COLO668 (cell line): ENCODE results near the gene EML2.

ENCODE experiments used
- DNase-seq: peaks from one replicate; lab custom pipeline; 2025; ENCODE audit not compliant: unreplicated experiment; lab: John Stamatoyannopoulos, UW

Gene EML2

DNA sequence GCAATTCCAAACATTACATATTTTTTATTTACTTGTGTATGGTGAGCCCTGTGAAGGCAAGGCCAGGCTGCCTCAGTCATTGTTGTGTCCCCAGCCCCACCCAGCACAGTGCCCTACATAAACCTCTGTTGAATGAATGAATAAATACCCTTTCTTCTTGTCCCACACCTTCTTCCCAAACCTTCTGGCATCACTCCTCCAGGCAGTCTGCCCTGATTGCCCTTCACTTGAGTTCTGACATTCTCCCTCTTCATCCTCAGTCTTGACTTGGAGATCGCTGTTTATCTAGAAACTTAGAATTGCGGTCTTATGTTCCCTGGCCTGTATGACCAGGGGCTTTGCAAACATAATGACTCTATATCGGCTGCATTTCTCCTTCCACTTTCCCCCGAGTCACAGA, 49.4 kb downstream of the EML2 start:
- no peak for DNase-seq

DNA sequence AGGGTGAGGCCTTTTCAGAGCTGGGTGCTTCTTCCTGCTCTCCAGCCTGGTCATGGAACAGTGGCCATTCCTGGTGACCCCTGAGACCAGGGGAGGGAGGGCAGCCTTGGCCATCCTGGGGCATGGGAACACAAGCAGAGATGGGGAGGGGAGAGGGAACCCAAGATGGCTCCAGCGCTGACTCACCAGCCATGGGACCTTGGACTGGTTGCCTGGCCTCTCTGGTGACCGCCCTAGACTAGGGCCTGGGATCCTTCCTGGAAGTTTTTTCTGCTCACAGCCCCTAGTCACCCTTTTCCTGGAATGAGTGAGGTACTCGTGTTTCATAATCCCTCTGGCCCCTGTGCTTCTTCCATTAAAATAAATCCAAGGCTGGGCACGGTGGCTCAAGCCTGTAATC, 51.3 kb downstream of the EML2 start:
- DNase-seq = no peak

GRCh38 chr19:45585158-45585577, 54.0 kb downstream of the EML2 start:
- no peak for DNase-seq

DNA sequence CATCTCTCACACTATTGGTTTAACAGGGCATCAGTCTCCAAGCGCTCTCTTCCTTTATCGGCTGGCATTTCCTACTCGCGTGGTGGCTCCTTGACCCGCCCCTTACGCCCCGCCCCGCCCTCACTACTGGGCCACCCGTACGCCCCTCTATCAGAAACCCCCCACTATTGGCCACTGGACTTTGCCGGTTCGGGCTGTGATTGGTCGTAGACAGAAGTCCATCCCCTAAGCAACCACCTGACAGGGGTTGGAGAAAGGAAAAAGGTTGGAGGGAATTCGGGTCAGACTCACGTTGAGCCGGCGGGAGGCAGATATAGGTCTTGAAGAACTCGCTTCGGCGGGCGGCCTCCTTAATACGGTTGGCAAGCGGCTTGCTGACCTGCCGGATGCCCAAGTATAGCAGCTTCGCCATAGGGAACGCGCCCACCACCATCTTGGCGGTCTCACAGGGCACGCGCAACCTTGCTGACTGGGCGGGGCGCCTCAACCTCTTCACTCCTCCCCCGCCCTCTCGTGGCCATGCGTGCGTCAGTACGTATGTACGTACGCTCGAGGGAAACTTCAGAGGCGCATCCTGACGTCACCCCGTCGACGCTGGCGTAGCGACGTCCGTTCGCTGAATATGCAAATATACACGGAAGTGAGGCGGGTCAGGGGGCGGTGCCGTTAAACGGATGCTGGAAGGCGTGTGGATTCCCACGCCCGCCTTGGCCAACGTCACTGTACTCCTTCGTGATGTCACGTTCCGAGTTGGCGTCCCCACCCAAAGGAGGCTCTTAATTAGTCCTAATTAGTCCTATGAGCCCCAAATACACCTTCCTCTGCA, 54.7 kb downstream of the EML2 start, which contains the start of gene OPA3:
Gene OPA3 (minus strand): TSS at position 471 of the 826 bp plus-strand sequence. CDS start 38 bp downstream, at position 433.
- DNase-seq = peak; percentile 99

DNA sequence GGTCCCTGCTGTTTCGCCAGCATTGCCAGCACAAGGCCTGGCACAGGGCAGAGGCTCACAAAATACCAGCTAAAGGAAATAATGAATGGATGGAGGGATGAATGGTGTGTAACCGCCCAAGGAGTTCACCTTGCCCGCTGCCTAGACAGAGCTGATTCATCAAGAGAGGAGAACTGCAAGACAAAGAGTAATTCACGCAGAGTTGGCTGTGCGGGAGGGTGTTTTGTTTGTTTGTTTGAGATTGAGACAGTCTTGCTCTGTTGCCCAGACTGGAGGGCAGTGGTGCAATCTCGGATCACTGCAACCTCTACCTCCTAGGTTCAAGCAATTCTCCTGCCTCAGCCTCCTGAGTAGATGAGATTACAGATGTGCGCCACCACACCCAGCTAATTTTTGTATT, 57.6 kb downstream of the EML2 start:
- no peak for DNase-seq

DNA sequence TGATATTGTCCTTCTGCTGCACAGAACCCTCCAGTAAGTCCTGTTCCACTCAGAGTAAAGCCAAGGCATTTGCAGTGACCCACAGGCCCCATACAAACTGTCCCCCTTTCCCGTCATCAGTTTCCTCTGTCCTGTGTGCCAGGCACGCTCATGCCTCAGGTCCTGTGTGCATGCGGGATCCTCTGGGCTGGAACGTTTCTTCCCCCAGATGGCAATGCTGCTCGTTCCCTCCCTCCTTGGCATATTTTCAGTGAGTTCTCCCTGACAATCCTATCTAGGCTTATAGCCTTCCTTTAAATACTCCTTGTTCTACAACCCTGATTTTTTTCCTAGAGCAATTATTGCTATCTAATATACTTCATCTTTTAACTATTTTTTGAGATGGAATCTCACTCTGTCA, 60.3 kb downstream of the EML2 start:
- no peak for DNase-seq

DNA sequence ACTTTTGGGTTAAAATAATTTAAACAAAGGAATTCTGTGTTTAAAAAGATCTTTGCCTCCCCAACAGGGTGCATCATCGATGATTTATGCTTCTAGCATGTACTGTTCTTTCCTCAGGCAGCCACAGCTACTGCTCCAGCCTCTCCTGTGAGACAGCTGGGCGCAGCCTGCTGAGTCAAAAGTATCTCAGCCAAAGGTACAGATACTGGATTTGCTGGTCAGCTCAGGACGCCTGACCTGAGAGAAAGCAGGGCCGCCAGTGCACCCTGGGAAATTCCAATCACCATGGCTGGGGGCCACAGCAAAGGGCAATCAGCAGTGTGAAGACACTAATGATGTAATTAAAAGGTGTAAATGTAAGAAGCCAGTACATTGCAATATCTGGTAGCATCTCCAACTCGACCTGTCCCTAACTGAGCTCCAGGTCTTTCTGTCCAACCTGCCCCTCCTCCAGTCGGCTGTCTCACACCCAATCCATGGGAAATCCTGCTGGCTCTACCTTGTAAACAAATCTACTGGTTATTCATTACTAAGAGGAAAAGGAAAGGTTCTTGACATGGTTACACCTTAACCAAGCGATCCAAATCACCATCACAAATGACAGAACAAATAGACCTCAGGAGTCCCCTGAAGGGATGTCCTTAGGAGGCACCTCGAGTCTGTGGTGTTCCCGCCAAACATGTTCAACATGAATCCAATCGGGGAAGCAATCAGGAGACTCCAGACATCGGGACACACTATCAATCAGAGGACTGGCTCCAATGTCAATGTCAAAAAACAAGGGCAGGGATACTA, 61.9 kb downstream of the EML2 start:
- DNase-seq = no peak

- DNase-seq = no peak
Observed at GRCh38 chr19:45576682-45577081, 62.5 kb downstream of the EML2 start.

DNA sequence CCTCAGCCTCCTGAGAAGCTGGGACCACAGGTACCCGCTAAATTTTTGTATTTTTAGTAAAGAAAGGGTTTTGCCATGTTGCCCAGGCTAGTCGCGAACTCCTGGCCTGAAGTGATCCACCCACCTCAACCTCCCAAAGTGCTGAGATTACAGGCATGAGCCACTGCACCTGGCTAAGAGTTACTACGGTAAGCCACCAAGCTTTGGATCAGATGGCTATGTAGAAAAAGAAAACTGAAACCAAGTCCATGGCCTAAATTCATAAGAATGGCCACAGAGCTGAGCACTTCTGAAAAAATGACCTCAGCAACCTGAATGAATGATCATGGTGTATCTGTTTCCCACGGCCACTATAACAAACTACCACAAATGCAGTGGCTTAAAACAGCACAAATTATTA, 64.0 kb downstream of the EML2 start:
- DNase-seq = no peak

DNA sequence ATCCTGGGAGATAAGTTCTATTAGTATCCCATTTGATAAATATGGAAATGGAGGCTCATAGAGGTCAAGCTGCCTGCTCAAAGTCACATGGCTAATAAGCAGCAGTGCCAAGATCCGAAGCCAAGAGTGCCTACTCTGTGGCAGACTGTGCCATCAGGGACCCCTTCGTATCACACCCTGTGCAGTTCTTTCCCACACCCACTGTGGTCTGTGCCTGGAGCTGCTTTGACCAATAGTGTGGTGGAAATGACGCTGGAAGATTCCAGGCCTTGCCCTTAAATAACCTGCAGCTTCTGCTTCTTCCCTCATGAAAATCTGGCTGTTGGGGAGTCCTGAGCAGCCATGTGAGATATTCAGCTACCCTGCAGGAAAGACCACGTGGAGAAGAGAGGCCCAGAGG, 64.7 kb downstream of the EML2 start:
- DNase-seq = no peak

GRCh38 chr19:45571457-45572220, 67.6 kb downstream of the EML2 start:
- DNase-seq = no peak

DNA sequence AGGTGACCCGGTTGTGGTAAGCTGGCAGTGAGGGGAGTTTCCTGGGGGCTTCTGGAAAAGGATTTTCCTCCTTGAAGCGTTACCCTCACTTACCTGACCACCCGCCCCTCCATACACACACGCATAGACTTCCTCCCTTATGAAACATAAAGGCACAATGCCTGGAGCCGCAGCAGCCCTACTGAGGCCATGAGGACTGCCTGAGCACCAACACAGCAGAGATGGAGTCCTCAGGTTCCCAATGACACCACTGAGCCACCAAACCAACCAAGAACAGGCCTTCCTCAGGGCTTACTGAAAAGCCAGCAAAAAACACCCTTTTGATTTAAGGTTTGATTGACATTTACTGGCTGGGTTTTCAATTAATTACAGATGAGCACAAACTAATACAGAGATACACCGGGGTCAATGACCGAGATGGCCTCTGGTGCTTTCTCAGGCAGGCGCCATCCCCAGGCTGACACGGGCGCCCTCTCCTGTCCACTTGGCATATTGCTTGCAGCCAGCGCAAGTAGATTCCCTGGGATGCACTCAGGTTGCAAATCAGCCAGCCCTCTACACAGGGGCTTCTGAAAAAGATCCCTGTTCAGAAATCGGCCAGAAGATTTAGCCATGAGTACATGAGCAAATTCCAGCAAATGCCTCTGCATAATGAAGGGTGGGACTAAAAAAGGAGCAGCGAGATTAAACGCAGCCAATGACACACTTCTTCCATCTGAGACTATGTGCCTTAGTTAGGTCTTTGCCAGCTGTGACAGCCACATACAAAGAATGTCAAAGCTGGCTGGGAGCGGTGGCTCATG, 69.4 kb downstream of the EML2 start:
- DNase-seq = peak; percentile 34

- no peak for DNase-seq
Observed at GRCh38 chr19:45568732-45569131, 70.5 kb downstream of the EML2 start.

- no peak for DNase-seq
Observed at GRCh38 chr19:45567609-45568008, 71.6 kb downstream of the EML2 start.

DNA sequence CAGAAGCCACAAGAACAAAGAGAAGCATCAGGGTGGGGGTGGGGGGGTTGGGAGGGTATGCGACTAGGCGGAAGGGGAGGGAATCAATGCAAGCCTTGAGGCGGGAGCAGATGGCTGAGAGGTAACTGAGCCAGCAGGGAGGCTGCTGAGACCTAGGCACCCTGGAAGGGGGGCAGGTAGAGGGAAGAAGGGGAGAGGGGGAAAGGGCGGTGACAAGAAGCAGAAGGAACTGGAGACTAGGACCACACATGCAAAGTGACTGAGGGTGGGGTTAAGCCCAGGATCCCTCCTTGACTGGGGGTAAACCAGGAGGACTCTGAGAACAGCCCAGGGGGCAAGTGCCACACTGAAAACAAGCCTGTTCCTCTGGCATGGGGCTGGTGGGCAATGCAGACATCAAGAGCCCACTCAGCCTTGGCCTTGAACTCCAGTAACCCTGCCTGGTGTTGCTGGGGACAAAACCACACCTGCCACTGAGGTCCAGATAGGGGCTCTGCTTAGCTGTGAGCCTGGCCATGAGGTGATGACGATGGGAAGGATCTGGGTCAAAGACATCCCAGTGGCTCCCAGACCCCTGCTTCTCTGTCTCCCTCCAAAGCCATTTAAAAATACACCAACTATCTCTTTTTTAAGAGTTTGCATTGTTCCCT, 74.9 kb downstream of the EML2 start:
- DNase-seq = no peak

- no peak for DNase-seq
Observed at GRCh38 chr19:45560686-45561085, 78.5 kb downstream of the EML2 start.

DNA sequence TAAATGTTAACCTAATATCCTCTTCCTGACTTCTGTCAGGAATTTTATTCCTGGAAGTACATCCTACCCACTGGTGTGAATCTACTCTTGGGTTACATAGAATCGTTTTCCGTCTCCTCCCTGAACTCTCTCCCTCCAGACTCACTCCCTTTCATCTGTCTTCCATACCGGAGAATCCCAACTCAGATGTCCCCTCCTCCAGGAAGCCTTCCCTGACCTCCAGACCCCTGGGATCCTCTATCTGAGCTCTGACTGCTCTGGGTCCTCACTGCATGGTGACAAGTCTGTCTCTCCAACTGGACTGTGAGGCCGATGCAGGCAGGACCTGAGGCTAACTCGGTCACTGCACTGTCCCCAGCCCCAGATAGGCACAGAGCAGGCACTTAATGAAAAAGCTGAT, 79.2 kb downstream of the EML2 start:
- DNase-seq = no peak
